ENCODE measurements around the gene DPYD.

The DPYD gene

GRCh38 chr1:97044159-97044760 is 876.6 kb downstream of the DPYD start:
- DNase-seq (ENCODE audit: low spot score) = no peak

DNA sequence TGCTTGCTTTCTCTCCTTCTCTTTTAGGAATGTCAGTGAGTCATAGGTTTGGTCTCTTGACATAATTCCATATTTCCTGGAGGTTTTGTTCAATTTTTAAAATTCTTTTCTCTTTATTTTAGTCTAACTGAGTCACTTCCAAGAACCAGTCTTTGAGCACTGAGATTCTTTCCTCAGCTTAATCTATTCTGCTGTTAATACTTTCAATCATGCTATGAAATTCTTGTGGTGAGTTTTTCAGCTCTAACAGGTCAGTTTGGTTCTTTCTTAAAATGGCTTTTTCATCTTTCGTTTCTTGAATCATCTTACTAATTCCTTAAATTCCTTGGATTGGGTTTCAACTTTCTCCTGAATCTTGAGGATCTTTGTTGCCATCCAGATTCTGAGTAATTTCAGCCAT is 878.3 kb downstream of the DPYD start:
- no peak for DNase-seq (ENCODE audit: low spot score)

DNA sequence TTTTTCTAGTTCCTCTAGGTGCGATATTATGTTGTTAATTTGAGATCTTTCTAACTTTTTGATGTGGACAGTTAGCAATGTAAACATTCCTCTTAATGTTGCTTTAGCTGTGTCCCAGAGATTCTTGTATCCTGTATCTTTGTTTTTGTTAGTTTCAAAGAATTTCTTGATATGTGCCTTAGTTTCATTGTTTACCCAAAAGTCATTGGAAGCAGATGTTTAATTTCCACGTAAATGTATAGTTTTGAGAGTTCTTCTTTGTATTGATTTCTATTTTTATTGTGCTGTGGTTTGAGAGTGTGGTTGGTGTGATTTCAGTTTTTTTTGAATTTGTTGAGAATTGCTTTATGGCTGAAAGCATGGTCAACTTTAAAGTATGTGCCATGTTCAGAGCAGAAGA is 879.8 kb downstream of the DPYD start:
- DNase-seq (ENCODE audit: low spot score) = no peak

GRCh38 chr1:97038410-97038809 is 882.4 kb downstream of the DPYD start:
- DNase-seq (ENCODE audit: low spot score) = no peak

DNA sequence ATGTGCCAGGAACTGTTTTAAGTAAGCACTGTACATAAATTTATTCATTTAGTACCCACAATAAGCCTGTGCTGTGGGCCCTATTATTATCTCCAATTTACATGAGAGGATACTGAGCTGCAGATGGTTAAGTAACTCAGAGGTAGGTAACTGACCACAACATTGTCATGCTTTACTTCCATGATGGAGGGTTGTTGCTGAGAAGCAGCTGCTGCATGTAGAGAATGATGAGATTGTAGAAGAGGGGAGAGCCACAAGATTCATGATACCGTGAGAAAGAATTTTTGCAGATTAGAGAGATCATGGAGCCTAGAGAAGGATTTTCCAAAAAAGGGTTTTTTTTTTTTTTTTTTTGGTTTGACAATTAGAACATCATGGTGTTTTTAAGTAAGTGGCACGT is 886.2 kb downstream of the DPYD start:
- no peak for DNase-seq (ENCODE audit: low spot score)

- DNase-seq (ENCODE audit: low spot score) = no peak
Observed at GRCh38 chr1:97033949-97034348, 886.9 kb downstream of the DPYD start.
